ENCODE measurements around the gene ICAM3. TPM values are rescaled to one million over a fixed set of nuclear protein-coding genes. Genes with fewer than 3 reads are reported as not detected.

The ICAM3 gene
- total RNA-seq, 1 donor from 2014 or later, result 12.4 TPM

- TF ChIP-seq CTCF (IDR thresholded peaks at IDR 0.05; ENCODE audit: insufficient read depth, low read depth, low read length) (no peak), EZH2 (IDR thresholded peaks at IDR 0.05; ENCODE audit: insufficient read depth, low read length) (no peak)
- H3K36me3 ChIP-seq (ENCODE audit: insufficient read depth, low read length), result peaks cover 12% of the 10 kb centered on the region
- H3K36me3 Mint-ChIP-seq (ENCODE audit: low read depth, unreplicated experiment), result peaks cover 6% of the 10 kb centered on the region
- FAIRE-seq (no peak), DNase-seq (ENCODE audit: low read depth) (no peak)
- H3K27ac Mint-ChIP-seq (ENCODE audit: unreplicated experiment), result peak overlapping the region; percentile 95
- H3K9me3 ChIP-seq (ENCODE audit: insufficient read depth, low read depth, low read length), result no peaks in the 10 kb centered on the region
- peaks cover 47% of the 10 kb centered on the region for H3K79me2 ChIP-seq (ENCODE audit: insufficient read depth, low read length)
- H2AFZ ChIP-seq (ENCODE audit: low read depth, low read length), result peak overlapping the region; percentile 89
- H3K4me1 ChIP-seq (ENCODE audit: insufficient read depth, low read length), result peaks cover 14% of the 10 kb centered on the region
- H3K4me2 ChIP-seq (ENCODE audit: low read length), result peak overlapping the region; percentile 99
- no peaks in the 10 kb centered on the region for H3K27me3 Mint-ChIP-seq (ENCODE audit: low read depth, unreplicated experiment)
- H4K20me1 ChIP-seq (ENCODE audit: insufficient read depth, low read length), result peaks cover 46% of the 10 kb centered on the region
- no peaks in the 10 kb centered on the region for H3K9me3 Mint-ChIP-seq (ENCODE audit: unreplicated experiment)
- H3K4me3 Mint-ChIP-seq (ENCODE audit: unreplicated experiment), result peak overlapping the region; percentile 96
- H3K4me1 Mint-ChIP-seq (ENCODE audit: low read depth, unreplicated experiment), result peaks cover 2% of the 10 kb centered on the region
- H3K27me3 ChIP-seq (ENCODE audit: insufficient read depth, low read length), result no peaks in the 10 kb centered on the region
- peak overlapping the region; percentile 97 for H3K27ac ChIP-seq (ENCODE audit: low read depth, low read length)
- H3K4me3 ChIP-seq (ENCODE audit: insufficient read depth, low read depth, low read length), result peak overlapping the region; percentile 85
- peak overlapping the region; percentile 96 for H3K9ac ChIP-seq (ENCODE audit: low read length)
Measured at GRCh38 chr19:10332158-10332964, 7.1 kb downstream of the ICAM3 start.

- TF ChIP-seq EZH2 (IDR thresholded peaks at IDR 0.05; ENCODE audit: insufficient read depth, low read length) (no peak), CTCF (IDR thresholded peaks at IDR 0.05; ENCODE audit: insufficient read depth, low read depth, low read length) (no peak)
- H3K36me3 ChIP-seq (ENCODE audit: insufficient read depth, low read length), result peaks cover 22% of the 10 kb centered on the region
- no peak overlapping the region for H3K4me3 ChIP-seq (ENCODE audit: insufficient read depth, low read depth, low read length)
- H4K20me1 ChIP-seq (ENCODE audit: insufficient read depth, low read length), result peaks cover 56% of the 10 kb centered on the region
- Mint-ChIP-seq H3K9me3 (ENCODE audit: unreplicated experiment) (no peaks in the 10 kb centered on the region), H3K27me3 (ENCODE audit: low read depth, unreplicated experiment) (no peaks in the 10 kb centered on the region), H3K4me3 (ENCODE audit: unreplicated experiment) (no peak overlapping the region), H3K36me3 (ENCODE audit: low read depth, unreplicated experiment) (peaks cover 8% of the 10 kb centered on the region), H3K27ac (ENCODE audit: unreplicated experiment) (no peak overlapping the region), H3K4me1 (ENCODE audit: low read depth, unreplicated experiment) (peaks cover 2% of the 10 kb centered on the region)
- no peaks in the 10 kb centered on the region for H3K27me3 ChIP-seq (ENCODE audit: insufficient read depth, low read length)
- no peak overlapping the region for H3K9ac ChIP-seq (ENCODE audit: low read length)
- H2AFZ ChIP-seq (ENCODE audit: low read depth, low read length), result no peak overlapping the region
- H3K4me2 ChIP-seq (ENCODE audit: low read length), result no peak overlapping the region
- FAIRE-seq, result no peak
- H3K79me2 ChIP-seq (ENCODE audit: insufficient read depth, low read length), result peaks cover 52% of the 10 kb centered on the region
- peaks cover 13% of the 10 kb centered on the region for H3K4me1 ChIP-seq (ENCODE audit: insufficient read depth, low read length)
- H3K9me3 ChIP-seq (ENCODE audit: insufficient read depth, low read depth, low read length), result no peaks in the 10 kb centered on the region
- no peak overlapping the region for H3K27ac ChIP-seq (ENCODE audit: low read depth, low read length)
- DNase-seq (ENCODE audit: low read depth), result no peak
Measured at GRCh38 chr19:10329555-10329954, 9.9 kb downstream of the ICAM3 start.

All from astrocyte (in vitro differentiated cells and primary cell).